Measurements from ENCODE around the gene FYN.

Gene FYN

GRCh38 chr6:111880181-111880888 lies 7.1 kb upstream of the FYN start:
- no peak for DNase-seq

- no peak for DNase-seq
These were observed 2.5 kb upstream of the FYN start for GRCh38 chr6:111875741-111876140.

GRCh38 chr6:111874025-111874415 lies 768 bp upstream of the FYN start:
- no peak for DNase-seq

- no peak for DNase-seq
These were observed 663 bp downstream of the FYN start for GRCh38 chr6:111872401-111873177.

GRCh38 chr6:111871725-111872400 lies 1.4 kb downstream of the FYN start:
- no peak for DNase-seq

GRCh38 chr6:111871207-111871606 lies 2.0 kb downstream of the FYN start:
- DNase-seq = no peak

GRCh38 chr6:111870742-111871064 lies 2.5 kb downstream of the FYN start:
- DNase-seq = no peak

GRCh38 chr6:111870051-111870741 lies 3.1 kb downstream of the FYN start:
- DNase-seq = no peak

- DNase-seq = no peak
These were observed 6.4 kb downstream of the FYN start for GRCh38 chr6:111866857-111867256.

GRCh38 chr6:111865909-111866546 lies 7.2 kb downstream of the FYN start:
- DNase-seq = no peak

- DNase-seq = no peak
These were observed 8.1 kb downstream of the FYN start for GRCh38 chr6:111865049-111865585.

- no peak for DNase-seq
These were observed 8.9 kb downstream of the FYN start for GRCh38 chr6:111864138-111865048.

- no peak for DNase-seq
These were observed 10.5 kb downstream of the FYN start for GRCh38 chr6:111862741-111863140.

- no peak for DNase-seq
These were observed 10.9 kb downstream of the FYN start for GRCh38 chr6:111862314-111862713.

GRCh38 chr6:111861431-111861885 lies 11.8 kb downstream of the FYN start:
- DNase-seq = no peak

GRCh38 chr6:111858347-111858746 lies 14.9 kb downstream of the FYN start:
- DNase-seq = no peak

GRCh38 chr6:111857674-111858337 lies 15.4 kb downstream of the FYN start:
- DNase-seq = no peak

GRCh38 chr6:111855753-111856152 lies 17.5 kb downstream of the FYN start:
- no peak for DNase-seq

GRCh38 chr6:111854683-111855082 lies 18.6 kb downstream of the FYN start:
- no peak for DNase-seq

GRCh38 chr6:111852725-111853124 lies 20.5 kb downstream of the FYN start:
- DNase-seq = no peak

Data from NCI-H2081 treated with DMSO at 0.1 percent for 48 hours (cell line).